IPS-18a (cell line): ENCODE measurements around the gene SH3TC2.

Experiments used
- H3K27ac ChIP-seq: one replicate; pipeline ENCODE4 v1.5.1; 2013; ENCODE audit warnings: low read length
- H3K27me3 ChIP-seq: one replicate; pipeline ENCODE4 v1.6.1; 2013; ENCODE audit warnings: mild to moderate bottlenecking, low read length; ENCODE audit not compliant: control insufficient read depth, insufficient read depth
- H3K36me3 ChIP-seq: one replicate; pipeline ENCODE4 v1.6.1; 2013; ENCODE audit warnings: low read depth, low read length; ENCODE audit not compliant: control insufficient read depth
- H3K4me1 ChIP-seq: one replicate; pipeline ENCODE4 v1.6.1; 2013; ENCODE audit warnings: low read depth, low read length; ENCODE audit not compliant: control insufficient read depth
- H3K4me3 ChIP-seq: one replicate; pipeline ENCODE4 v1.5.1; 2013; ENCODE audit warnings: low read length
- H3K9ac ChIP-seq: one replicate; pipeline ENCODE4 v1.6.1; 2013; ENCODE audit warnings: mild to moderate bottlenecking, low read length, moderate library complexity
- H3K9me3 ChIP-seq: one replicate; pipeline ENCODE4 v1.6.1; 2013; ENCODE audit warnings: low read depth, low read length; ENCODE audit not compliant: control insufficient read depth

SH3TC2 gene

GRCh38 chr5:148966938-148967337, 95.9 kb downstream of the SH3TC2 start:
- H3K4me3 ChIP-seq: no peak overlapping the region
- H3K27ac ChIP-seq: no peak overlapping the region
- no peak overlapping the region for H3K9ac ChIP-seq
- H3K9me3 ChIP-seq: no peaks in the 10 kb centered on the region
- no peaks in the 10 kb centered on the region for H3K36me3 ChIP-seq
- H3K4me1 ChIP-seq: peaks cover 9% of the 10 kb centered on the region
- H3K27me3 ChIP-seq: no peaks in the 10 kb centered on the region

DNA sequence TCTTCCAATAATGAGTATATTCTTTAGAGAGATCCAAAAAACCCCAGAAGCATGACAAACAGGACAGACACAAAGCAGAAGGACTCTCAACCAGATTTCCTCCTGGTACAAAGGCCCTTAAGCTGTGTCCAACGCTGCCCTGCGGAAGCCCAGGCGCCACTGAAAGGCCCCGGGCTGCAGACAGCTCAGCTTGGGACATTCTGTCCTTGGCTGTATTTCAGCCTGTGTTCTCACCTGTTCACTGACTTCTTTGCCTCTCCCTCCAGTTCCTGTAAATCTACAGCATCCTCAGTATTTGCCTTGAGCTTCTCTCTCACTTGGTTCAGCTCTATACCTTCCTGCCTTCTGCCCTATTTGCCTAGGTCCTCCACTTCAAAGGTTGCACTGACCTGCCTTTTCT, 96.5 kb downstream of the SH3TC2 start:
- no peaks in the 10 kb centered on the region for H3K36me3 ChIP-seq
- H3K27ac ChIP-seq: no peak overlapping the region
- no peaks in the 10 kb centered on the region for H3K27me3 ChIP-seq
- H3K9ac ChIP-seq: no peak overlapping the region
- H3K9me3 ChIP-seq: no peaks in the 10 kb centered on the region
- H3K4me3 ChIP-seq: no peak overlapping the region
- peaks cover 9% of the 10 kb centered on the region for H3K4me1 ChIP-seq

GRCh38 chr5:148965511-148966265, 97.2 kb downstream of the SH3TC2 start:
- Histone ChIP-seq H3K4me3 (no peak overlapping the region), H3K9me3 (no peaks in the 10 kb centered on the region), H3K27me3 (no peaks in the 10 kb centered on the region), H3K9ac (no peak overlapping the region), H3K4me1 (peaks cover 9% of the 10 kb centered on the region), H3K36me3 (no peaks in the 10 kb centered on the region), H3K27ac (no peak overlapping the region)

GRCh38 chr5:148963664-148964063, 99.2 kb downstream of the SH3TC2 start:
- Histone ChIP-seq H3K27me3 (no peaks in the 10 kb centered on the region), H3K4me3 (no peak overlapping the region), H3K9ac (no peak overlapping the region), H3K9me3 (no peaks in the 10 kb centered on the region), H3K36me3 (no peaks in the 10 kb centered on the region), H3K4me1 (no peaks in the 10 kb centered on the region), H3K27ac (no peak overlapping the region)

DNA sequence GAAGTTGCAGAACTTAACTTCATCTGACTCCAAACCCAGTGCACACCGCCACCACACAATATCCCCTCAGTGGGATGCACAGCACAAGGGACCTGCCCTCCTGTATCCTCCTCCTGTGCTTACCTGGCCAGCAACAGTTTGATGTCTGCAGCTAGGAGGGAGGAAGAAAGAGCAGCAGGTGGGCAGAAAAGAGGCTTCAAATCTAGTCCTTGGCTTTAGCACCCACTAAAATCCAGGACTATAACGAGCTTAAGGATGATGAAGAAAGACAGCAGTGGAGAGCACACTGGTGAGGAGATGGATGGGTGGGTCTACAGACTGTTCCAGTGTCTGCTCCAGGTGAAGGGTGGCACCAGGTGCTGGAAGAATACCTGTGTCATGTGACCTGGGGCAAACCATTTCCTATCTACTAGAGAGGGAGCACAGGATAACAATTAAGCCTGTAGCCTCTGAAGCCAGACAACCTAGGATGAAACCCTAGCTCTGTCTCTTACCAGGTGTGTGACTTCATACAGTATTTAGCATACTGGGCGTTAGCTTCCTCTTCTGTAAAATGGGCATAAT, 100.0 kb downstream of the SH3TC2 start:
- H3K36me3 ChIP-seq: no peaks in the 10 kb centered on the region
- no peaks in the 10 kb centered on the region for H3K27me3 ChIP-seq
- no peak overlapping the region for H3K27ac ChIP-seq
- H3K4me1 ChIP-seq: no peaks in the 10 kb centered on the region
- no peak overlapping the region for H3K9ac ChIP-seq
- H3K4me3 ChIP-seq: no peak overlapping the region
- H3K9me3 ChIP-seq: no peaks in the 10 kb centered on the region

GRCh38 chr5:148962200-148962550, 100.7 kb downstream of the SH3TC2 start:
- no peak overlapping the region for H3K27ac ChIP-seq
- H3K4me1 ChIP-seq: no peaks in the 10 kb centered on the region
- H3K4me3 ChIP-seq: no peak overlapping the region
- H3K27me3 ChIP-seq: no peaks in the 10 kb centered on the region
- no peaks in the 10 kb centered on the region for H3K9me3 ChIP-seq
- H3K36me3 ChIP-seq: no peaks in the 10 kb centered on the region
- H3K9ac ChIP-seq: no peak overlapping the region

DNA sequence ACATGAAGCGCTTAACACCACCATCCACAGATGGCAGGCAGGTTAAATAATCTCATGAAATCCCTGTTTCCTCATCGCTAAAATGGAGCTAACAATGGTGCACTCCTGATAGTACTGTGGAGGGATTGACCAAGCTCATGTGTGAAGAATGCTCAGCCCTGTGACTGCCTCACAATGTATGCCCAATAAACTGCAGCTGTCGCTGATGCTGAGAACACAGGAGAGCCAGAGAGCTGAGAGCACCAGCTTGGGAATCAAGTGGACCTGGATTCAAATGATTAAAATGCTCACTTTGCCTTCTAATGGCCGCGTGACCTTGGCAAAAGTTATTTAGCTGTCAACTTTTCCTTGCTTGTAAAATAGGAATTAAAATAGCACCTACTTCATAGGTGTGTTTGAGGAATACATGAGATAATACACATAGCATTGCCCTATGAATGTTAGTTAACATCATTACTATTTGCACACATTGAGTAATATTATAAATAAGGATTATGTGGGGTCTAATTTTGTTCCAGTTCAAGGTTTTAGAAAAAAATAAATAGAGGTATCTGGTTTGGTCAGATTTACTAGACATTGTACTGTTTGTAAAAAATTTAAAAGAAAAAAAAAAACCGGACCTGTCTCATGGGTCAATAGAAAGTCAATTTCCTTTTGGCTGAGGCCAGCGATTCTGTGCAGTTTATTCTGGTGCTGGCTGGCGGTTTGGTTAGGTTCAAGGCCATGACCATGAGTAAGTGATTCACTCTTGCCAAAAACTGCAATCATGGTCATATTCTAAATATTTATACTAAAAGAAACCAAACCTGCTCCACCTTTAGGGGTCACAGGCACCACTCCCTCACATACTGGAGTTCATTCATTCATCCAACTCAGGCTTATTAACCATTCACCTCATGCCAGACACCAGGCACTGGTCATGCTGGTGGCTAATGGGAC, 101.3 kb downstream of the SH3TC2 start:
- no peak overlapping the region for H3K27ac ChIP-seq
- no peaks in the 10 kb centered on the region for H3K27me3 ChIP-seq
- no peak overlapping the region for H3K4me3 ChIP-seq
- H3K4me1 ChIP-seq: peaks cover 6% of the 10 kb centered on the region
- H3K9ac ChIP-seq: no peak overlapping the region
- H3K9me3 ChIP-seq: no peaks in the 10 kb centered on the region
- H3K36me3 ChIP-seq: no peaks in the 10 kb centered on the region

DNA sequence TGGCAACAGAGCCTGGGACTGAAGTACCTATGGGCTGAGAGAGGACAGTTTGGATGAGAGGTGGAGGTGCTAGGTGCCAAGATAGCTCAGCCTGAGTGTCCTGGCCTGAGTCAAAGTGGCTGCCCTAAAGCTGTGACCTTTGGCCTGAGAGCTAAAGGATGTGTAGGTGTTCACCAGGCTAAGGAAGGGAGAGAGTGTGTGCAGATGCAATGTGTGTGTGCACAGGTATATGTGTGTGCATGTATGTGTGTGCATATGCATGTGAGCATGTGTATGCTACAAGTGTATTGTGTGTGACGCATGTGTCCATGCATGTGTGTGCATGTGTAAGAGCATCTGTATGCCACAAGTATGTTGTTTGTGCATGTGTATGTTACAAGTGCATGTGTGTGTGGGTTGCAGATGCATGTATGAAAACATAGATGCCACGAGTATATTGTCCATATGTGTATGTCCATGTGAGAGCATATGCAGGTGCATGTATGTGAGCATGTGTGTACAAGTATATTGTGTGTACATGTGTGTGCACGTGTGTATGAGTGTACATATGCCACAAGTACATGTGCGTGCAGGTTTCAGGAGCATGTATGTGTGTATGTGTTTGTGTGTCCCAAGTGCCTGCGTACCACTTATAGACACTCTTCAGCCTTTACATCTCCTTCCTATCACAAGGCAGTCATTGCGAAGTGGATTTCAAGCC, 102.6 kb downstream of the SH3TC2 start:
- no peak overlapping the region for H3K4me3 ChIP-seq
- peaks cover 9% of the 10 kb centered on the region for H3K4me1 ChIP-seq
- H3K27ac ChIP-seq: no peak overlapping the region

DNA sequence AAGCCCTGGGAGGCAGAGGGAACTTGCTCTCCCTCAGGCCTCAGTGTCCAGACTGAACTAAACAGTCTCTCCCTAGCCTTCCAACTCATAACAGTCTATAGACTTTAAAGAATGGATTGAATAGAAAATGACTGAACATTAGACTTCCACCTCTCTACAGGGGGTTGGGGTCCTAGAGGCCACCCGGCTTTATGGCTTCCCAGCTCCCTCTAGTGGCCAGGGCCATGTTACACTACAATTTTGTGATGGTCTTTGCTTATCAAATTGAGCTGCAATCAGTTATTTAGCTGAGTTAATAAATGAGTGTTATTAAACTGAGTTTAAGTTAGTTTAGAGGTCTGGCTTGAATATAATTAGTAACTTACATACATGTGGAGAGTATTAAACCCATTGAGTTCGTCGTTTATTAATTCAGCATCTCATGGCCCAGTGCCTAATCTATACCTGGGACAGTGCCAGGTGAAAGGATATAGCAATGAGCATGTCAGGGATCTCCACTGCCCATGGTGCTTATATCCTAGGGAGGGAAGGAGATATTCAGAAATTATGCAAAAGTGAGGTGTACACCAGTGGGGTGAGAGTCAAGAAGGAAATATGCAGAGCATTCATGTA, 105.2 kb downstream of the SH3TC2 start:
- Histone ChIP-seq H3K9me3 (no peaks in the 10 kb centered on the region), H3K27me3 (no peaks in the 10 kb centered on the region), H3K9ac (no peak overlapping the region), H3K4me3 (no peak overlapping the region), H3K4me1 (peaks cover 9% of the 10 kb centered on the region), H3K36me3 (no peaks in the 10 kb centered on the region), H3K27ac (no peak overlapping the region)

More for the DNA sequence above, 102.6 kb downstream of the SH3TC2 start:
- H3K9ac ChIP-seq: no peak overlapping the region
- no peaks in the 10 kb centered on the region for H3K27me3 ChIP-seq
- no peaks in the 10 kb centered on the region for H3K9me3 ChIP-seq
- H3K36me3 ChIP-seq: no peaks in the 10 kb centered on the region

DNA sequence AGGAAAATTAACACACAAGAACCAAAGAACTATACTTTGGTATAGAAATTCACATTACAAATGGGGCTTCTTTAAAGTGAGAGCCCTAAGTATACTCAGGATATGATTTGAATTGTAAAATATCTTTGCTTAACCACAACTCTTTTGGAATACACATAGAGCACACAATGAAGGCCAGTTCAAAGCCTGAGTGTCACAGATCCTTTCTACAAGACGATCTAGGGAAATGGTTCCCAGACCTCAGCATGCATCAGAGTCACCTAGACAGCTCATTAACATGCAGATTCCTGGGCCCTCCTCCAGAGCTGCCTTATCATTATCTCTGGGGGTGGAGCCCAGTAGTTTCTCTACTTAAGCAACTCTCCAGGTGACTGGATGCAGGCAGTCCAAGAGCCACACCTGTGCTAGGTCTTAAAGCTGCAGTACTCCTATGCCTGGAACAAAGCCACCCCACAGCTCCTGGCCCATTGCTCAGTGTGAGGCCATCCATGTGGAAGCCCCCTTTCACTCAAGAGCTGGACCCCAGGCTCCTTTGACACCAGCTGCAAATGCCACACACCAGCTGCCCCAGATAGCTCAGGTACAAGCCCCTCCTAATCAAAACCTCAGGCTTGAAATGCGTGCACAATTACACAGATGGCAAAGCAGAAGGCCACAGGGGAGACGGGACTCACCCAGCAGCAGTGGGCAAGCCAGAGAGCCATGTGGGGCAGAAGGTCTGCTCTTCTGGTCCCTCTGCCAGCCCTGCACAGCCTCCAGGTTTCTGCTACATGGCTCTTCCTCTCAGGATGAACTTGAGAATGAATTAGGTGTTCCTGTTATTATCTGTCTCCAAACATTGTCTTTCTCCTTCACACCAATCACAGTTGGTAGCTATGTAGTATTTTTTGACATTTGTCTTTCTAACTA, 106.1 kb downstream of the SH3TC2 start:
- H3K9ac ChIP-seq: no peak overlapping the region
- H3K36me3 ChIP-seq: no peaks in the 10 kb centered on the region
- H3K4me3 ChIP-seq: no peak overlapping the region
- H3K4me1 ChIP-seq: peaks cover 9% of the 10 kb centered on the region
- no peaks in the 10 kb centered on the region for H3K27me3 ChIP-seq
- H3K27ac ChIP-seq: no peak overlapping the region
- no peaks in the 10 kb centered on the region for H3K9me3 ChIP-seq
